Lower leg skin (tissue), 4 donors: ENCODE measurements around the gene LRRC41. TPM values are rescaled to one million over a fixed set of nuclear protein-coding genes. Genes with fewer than 3 reads are reported as not detected.

Experiments
- DNase-seq, 2 donors: peaks; one replicate each; pipeline ENCODE4 v3.0.0-alpha.2; 2019; ENCODE audit warnings: low spot score in 2 of 2
- H3K4me3 ChIP-seq: fragments of 200-600 bp; sonication (generic); 2 replicates; pipeline ENCODE4 v1.5.1; 2017; ENCODE audit warnings: mild to moderate bottlenecking, low read depth; ENCODE audit not compliant: poor library complexity, severe bottlenecking
- CTCF ChIP-seq, 3 donors: fragments of 450-650 bp; IDR thresholded peaks; one replicate each; pipeline ENCODE4 v1.5.1; 2016; ENCODE audit warnings: antibody characterized with exemption in 3 of 3, mild to moderate bottlenecking in 3 of 3, moderate library complexity in 2 of 3
- POLR2A ChIP-seq, 2 donors: fragments of 450-650 bp; IDR thresholded peaks; one replicate each; pipeline ENCODE4 v1.6.1; 2016 to 2017; ENCODE audit warnings: antibody characterized with exemption in 2 of 2, mild to moderate bottlenecking in 1 of 2, moderate library complexity in 1 of 2
- WGBS, 2 donors: methylation state at CpG; one replicate each; pipeline ENCODE4 v1.1.5; 2018; 5-methylcytosine and 5-hydroxymethylcytosine counted together
- intact Hi-C: fragments of 100-400 bp; cut with DNase I; formaldehyde crosslinking; loops from one replicate; pipeline ENCODE4 v1.15.0; 2023; ENCODE audit warnings: low total_unique reads
- total RNA-seq, 4 donors: library from RNA; depleted of rRNA; stranded (reverse); fragments of >200 nt; gene quantifications; one replicate each; pipeline ENCODE4 v1.1.0, GENCODE V29; 2016

The LRRC41 gene
- total RNA-seq, 4 donors from 2014 or later: 74.6 to 87.8 (median 82.3) TPM

- 75 to 84% methylated on average over 11 to 12 of the region's 12 CpGs for WGBS, 2 donors
- no peak overlapping the region for H3K4me3 ChIP-seq
- DNase-seq: no peak
- TF ChIP-seq CTCF (IDR thresholded peaks at IDR 0.05): no peak
- TF ChIP-seq POLR2A (IDR thresholded peaks at IDR 0.05): no peak
- intact Hi-C loops: no loop called here
These were observed 24.6 kb downstream of the LRRC41 start for GRCh38 chr1:46278807-46279206.

GRCh38 chr1:46277658-46278373 is 25.6 kb downstream of the LRRC41 start:
- 88 to 90% methylated on average over 14 of the region's 14 CpGs for WGBS, 2 donors
- intact Hi-C loops: no loop called here
- H3K4me3 ChIP-seq: no peak overlapping the region
- no peak for TF ChIP-seq POLR2A (IDR thresholded peaks at IDR 0.05)
- TF ChIP-seq CTCF (IDR thresholded peaks at IDR 0.05): no peak
- DNase-seq: no peak

- TF ChIP-seq CTCF (IDR thresholded peaks at IDR 0.05) (no peak), POLR2A (IDR thresholded peaks at IDR 0.05) (no peak)
- no peak for DNase-seq
- intact Hi-C loops: no loop called here
- WGBS, 2 donors: 93 to 95% methylated on average over 6 of the region's 6 CpGs
- no peak overlapping the region for H3K4me3 ChIP-seq
These were observed 28.4 kb downstream of the LRRC41 start for GRCh38 chr1:46275030-46275337.

GRCh38 chr1:46274225-46275029 is 29.0 kb downstream of the LRRC41 start:
- TF ChIP-seq POLR2A (IDR thresholded peaks at IDR 0.05): no peak
- TF ChIP-seq CTCF (IDR thresholded peaks at IDR 0.05): no peak
- DNase-seq: no peak
- no peak overlapping the region for H3K4me3 ChIP-seq
- 99% methylated on average over 6 of the region's 6 CpGs for WGBS, 2 donors
- intact Hi-C loops: no loop called here

- DNase-seq: no peak
- H3K4me3 ChIP-seq: no peak overlapping the region
- intact Hi-C loops: loop anchor here (10.0 kb wide), 1 partner anchor 56 kb away; no protein-coding TSS in a partner anchor
- 97 to 100% methylated on average over 1 of the region's 1 CpG for WGBS, 2 donors
- TF ChIP-seq CTCF (IDR thresholded peaks at IDR 0.05) (no peak), POLR2A (IDR thresholded peaks at IDR 0.05) (no peak)
These were observed 34.8 kb downstream of the LRRC41 start for GRCh38 chr1:46268578-46268977.
